ENCODE measurements around the gene GPR132.

GPR132 gene

GRCh38 chr14:105006831-105007592, 58.2 kb downstream of the GPR132 start:
- no peaks in the 10 kb centered on the region for H3K4me1 ChIP-seq (ENCODE audit: control insufficient read depth, insufficient read depth, low read length, unreplicated experiment)
- H3K79me2 ChIP-seq (ENCODE audit: control insufficient read depth, insufficient read depth, low read length, unreplicated experiment), result peaks cover 29% of the 10 kb centered on the region

GRCh38 chr14:105005929-105006830, 59.0 kb downstream of the GPR132 start:
- peaks cover 7% of the 10 kb centered on the region; the same call in 1 of the 2 replicates for H3K36me3 ChIP-seq (ENCODE audit: insufficient read depth, low read length)
- peaks cover 21% of the 10 kb centered on the region for H3K79me2 ChIP-seq (ENCODE audit: control insufficient read depth, insufficient read depth, low read length, unreplicated experiment)
- no peak overlapping the region for H3K27ac ChIP-seq (ENCODE audit: low read depth, low read length)
- H3K4me3 ChIP-seq (ENCODE audit: low read depth, low read length), result no peak overlapping the region
- H2AFZ ChIP-seq (ENCODE audit: low read length, unreplicated experiment), result no peak overlapping the region
- H3K27me3 ChIP-seq (ENCODE audit: insufficient read depth, low read length), result no peaks in the 10 kb centered on the region
- H3K4me1 ChIP-seq (ENCODE audit: control insufficient read depth, insufficient read depth, low read length, unreplicated experiment), result no peaks in the 10 kb centered on the region

More at GRCh38 chr14:105006831-105007592, 58.2 kb downstream of the GPR132 start:
- H3K36me3 ChIP-seq (ENCODE audit: insufficient read depth, low read length), result peaks cover 7% of the 10 kb centered on the region; the same call in 1 of the 2 replicates
- no peak overlapping the region for H3K27ac ChIP-seq (ENCODE audit: low read depth, low read length)
- no peak overlapping the region for H3K4me3 ChIP-seq (ENCODE audit: low read depth, low read length)
- H2AFZ ChIP-seq (ENCODE audit: low read length, unreplicated experiment), result no peak overlapping the region
- no peaks in the 10 kb centered on the region for H3K27me3 ChIP-seq (ENCODE audit: insufficient read depth, low read length)

- peaks cover 4% of the 10 kb centered on the region; the same call in 1 of the 2 replicates for H3K36me3 ChIP-seq (ENCODE audit: insufficient read depth, low read length)
- H3K27ac ChIP-seq (ENCODE audit: low read depth, low read length), result no peak overlapping the region
These were observed 59.8 kb downstream of the GPR132 start for GRCh38 chr14:105005329-105005928.

More at GRCh38 chr14:105005329-105005928, 59.8 kb downstream of the GPR132 start:
- H2AFZ ChIP-seq (ENCODE audit: low read length, unreplicated experiment), result no peak overlapping the region
- H3K4me3 ChIP-seq (ENCODE audit: low read depth, low read length), result no peak overlapping the region
- no peaks in the 10 kb centered on the region for H3K4me1 ChIP-seq (ENCODE audit: control insufficient read depth, insufficient read depth, low read length, unreplicated experiment)
- no peaks in the 10 kb centered on the region for H3K27me3 ChIP-seq (ENCODE audit: insufficient read depth, low read length)
- H3K79me2 ChIP-seq (ENCODE audit: control insufficient read depth, insufficient read depth, low read length, unreplicated experiment), result peaks cover 14% of the 10 kb centered on the region

Measured in ACC112 (cell line).